MM.1S (cell line): ENCODE results near the gene SLC6A16.
"Not testable (repeated sequence)": the region's sequence is repeated elsewhere in the genome, so short reads cannot be mapped to it uniquely, and the experiment has no call there.

Experiments used
- EZH2 ChIP-seq: fragments of 300-600 bp; sonication (generic); optimal IDR thresholded peaks from 2 replicates; pipeline ENCODE3; 2017; ENCODE audit warnings: low read depth, mild to moderate bottlenecking, antibody characterized with exemption, low read length, mixed read lengths
- EZH2phosphoT487 ChIP-seq: fragments of 300-600 bp; sonication (generic); IDR thresholded peaks from 2 replicates; pipeline ENCODE4 v1.6.1; 2018; ENCODE audit warnings: antibody characterized with exemption, low read length
- TF ChIP-seq, protein P1 (sequence below): fragments of 300-600 bp; sonication (generic); IDR thresholded peaks from 2 replicates; pipeline ENCODE4 v1.5.1; 2016; ENCODE audit warnings: antibody characterized with exemption, low read length, mixed read lengths

DNA sequence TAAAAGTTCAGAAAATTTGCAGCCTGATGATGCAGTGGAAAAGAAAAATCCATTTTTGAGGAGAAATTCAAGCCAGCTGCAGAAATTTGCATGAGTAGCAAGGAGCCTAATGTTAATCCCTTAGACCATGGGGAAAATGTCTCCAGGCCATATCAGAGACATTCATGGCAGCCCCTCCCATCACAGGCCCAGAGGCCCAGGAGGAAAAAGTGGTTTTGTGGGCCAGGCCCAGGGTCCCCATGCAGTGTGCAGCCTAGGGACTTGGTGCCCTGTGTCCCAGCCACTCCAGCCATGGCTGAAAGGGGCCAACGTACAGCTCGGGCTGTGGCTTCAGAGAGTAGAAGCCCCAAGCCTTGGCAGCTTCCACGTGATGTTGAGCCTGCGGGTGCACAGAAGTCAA is 36.8 kb downstream of the SLC6A16 start:
- TF ChIP-seq EZH2, EZH2phosphoT487: not testable (repeated sequence)
- TF ChIP-seq, protein P1, sequence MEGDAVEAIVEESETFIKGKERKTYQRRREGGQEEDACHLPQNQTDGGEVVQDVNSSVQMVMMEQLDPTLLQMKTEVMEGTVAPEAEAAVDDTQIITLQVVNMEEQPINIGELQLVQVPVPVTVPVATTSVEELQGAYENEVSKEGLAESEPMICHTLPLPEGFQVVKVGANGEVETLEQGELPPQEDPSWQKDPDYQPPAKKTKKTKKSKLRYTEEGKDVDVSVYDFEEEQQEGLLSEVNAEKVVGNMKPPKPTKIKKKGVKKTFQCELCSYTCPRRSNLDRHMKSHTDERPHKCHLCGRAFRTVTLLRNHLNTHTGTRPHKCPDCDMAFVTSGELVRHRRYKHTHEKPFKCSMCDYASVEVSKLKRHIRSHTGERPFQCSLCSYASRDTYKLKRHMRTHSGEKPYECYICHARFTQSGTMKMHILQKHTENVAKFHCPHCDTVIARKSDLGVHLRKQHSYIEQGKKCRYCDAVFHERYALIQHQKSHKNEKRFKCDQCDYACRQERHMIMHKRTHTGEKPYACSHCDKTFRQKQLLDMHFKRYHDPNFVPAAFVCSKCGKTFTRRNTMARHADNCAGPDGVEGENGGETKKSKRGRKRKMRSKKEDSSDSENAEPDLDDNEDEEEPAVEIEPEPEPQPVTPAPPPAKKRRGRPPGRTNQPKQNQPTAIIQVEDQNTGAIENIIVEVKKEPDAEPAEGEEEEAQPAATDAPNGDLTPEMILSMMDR = not testable (repeated sequence)
